ENCODE results near the gene PTP4A1. TPM values are rescaled to one million over a fixed set of nuclear protein-coding genes. Genes with fewer than 3 reads are reported as not detected.

Gene PTP4A1
- total RNA-seq, 1 donor from 2014 or later, result 143 TPM

GRCh38 chr6:63581355-63582013 lies 9.2 kb downstream of the PTP4A1 start:
- H3K4me1 Mint-ChIP-seq (ENCODE audit: low read depth, unreplicated experiment), result peaks cover 5% of the 10 kb centered on the region
- H2AFZ ChIP-seq (ENCODE audit: low read depth, low read length), result no peak overlapping the region
- no peak for FAIRE-seq
- no peaks in the 10 kb centered on the region for H3K9me3 Mint-ChIP-seq (ENCODE audit: unreplicated experiment)
- H3K4me3 Mint-ChIP-seq (ENCODE audit: unreplicated experiment), result no peak overlapping the region
- peaks cover 33% of the 10 kb centered on the region for H3K79me2 ChIP-seq (ENCODE audit: insufficient read depth, low read length)
- H3K27ac ChIP-seq (ENCODE audit: low read depth, low read length), result no peak overlapping the region
- no peak overlapping the region for H3K27ac Mint-ChIP-seq (ENCODE audit: unreplicated experiment)
- TF ChIP-seq, protein P1, sequence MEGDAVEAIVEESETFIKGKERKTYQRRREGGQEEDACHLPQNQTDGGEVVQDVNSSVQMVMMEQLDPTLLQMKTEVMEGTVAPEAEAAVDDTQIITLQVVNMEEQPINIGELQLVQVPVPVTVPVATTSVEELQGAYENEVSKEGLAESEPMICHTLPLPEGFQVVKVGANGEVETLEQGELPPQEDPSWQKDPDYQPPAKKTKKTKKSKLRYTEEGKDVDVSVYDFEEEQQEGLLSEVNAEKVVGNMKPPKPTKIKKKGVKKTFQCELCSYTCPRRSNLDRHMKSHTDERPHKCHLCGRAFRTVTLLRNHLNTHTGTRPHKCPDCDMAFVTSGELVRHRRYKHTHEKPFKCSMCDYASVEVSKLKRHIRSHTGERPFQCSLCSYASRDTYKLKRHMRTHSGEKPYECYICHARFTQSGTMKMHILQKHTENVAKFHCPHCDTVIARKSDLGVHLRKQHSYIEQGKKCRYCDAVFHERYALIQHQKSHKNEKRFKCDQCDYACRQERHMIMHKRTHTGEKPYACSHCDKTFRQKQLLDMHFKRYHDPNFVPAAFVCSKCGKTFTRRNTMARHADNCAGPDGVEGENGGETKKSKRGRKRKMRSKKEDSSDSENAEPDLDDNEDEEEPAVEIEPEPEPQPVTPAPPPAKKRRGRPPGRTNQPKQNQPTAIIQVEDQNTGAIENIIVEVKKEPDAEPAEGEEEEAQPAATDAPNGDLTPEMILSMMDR (IDR thresholded peaks at IDR 0.05; ENCODE audit: insufficient read depth, low read depth, low read length), result no peak
- no peak for TF ChIP-seq EZH2 (IDR thresholded peaks at IDR 0.05; ENCODE audit: insufficient read depth, low read length)
- H3K36me3 Mint-ChIP-seq (ENCODE audit: low read depth, unreplicated experiment), result peaks cover 19% of the 10 kb centered on the region
- H4K20me1 ChIP-seq (ENCODE audit: insufficient read depth, low read length), result peaks cover 37% of the 10 kb centered on the region
- no peak overlapping the region for H3K4me2 ChIP-seq (ENCODE audit: low read length)
- no peaks in the 10 kb centered on the region for H3K27me3 Mint-ChIP-seq (ENCODE audit: low read depth, unreplicated experiment)
- H3K4me1 ChIP-seq (ENCODE audit: insufficient read depth, low read length), result no peaks in the 10 kb centered on the region
- no peaks in the 10 kb centered on the region for H3K27me3 ChIP-seq (ENCODE audit: insufficient read depth, low read length)
- no peak overlapping the region for H3K4me3 ChIP-seq (ENCODE audit: insufficient read depth, low read depth, low read length)
- H3K9ac ChIP-seq (ENCODE audit: low read length), result no peak overlapping the region
- peaks cover 51% of the 10 kb centered on the region for H3K36me3 ChIP-seq (ENCODE audit: insufficient read depth, low read length)
- DNase-seq (ENCODE audit: low read depth), result no peak
- H3K9me3 ChIP-seq (ENCODE audit: insufficient read depth, low read depth, low read length), result no peaks in the 10 kb centered on the region

DNA sequence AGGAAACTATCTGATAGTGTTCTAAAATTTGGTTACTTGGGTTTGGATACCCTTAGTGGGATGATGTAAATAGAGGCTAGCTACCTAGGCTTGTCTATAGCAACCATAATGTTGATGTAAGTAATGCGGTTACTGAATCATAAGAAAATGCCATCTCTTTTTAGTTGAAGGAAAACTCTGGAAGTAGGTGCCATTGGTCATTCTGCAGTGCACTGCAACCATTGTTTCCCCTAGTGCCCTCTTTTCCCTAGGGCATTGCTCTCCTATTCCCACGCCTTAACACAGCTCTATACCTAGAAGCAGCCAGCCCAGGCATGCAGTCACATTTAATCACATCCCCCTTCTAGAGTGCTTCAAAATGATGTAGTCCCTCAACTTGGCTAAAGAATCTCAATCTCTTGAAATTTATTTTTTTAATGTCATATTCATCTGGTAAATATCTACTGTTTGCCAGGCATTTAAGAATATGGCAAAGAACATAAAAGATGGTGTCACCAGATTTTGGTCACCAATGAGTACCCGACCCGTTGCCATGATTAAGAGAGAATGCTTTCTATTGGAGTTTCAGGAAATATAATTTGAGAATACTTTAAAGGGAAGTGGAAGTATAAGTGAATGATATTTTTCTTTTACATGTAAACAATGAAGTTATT lies 10.4 kb downstream of the PTP4A1 start:
- Mint-ChIP-seq H3K27ac (ENCODE audit: unreplicated experiment) (no peak overlapping the region), H3K4me3 (ENCODE audit: unreplicated experiment) (no peak overlapping the region), H3K9me3 (ENCODE audit: unreplicated experiment) (no peaks in the 10 kb centered on the region), H3K36me3 (ENCODE audit: low read depth, unreplicated experiment) (peaks cover 14% of the 10 kb centered on the region), H3K4me1 (ENCODE audit: low read depth, unreplicated experiment) (peaks cover 1% of the 10 kb centered on the region), H3K27me3 (ENCODE audit: low read depth, unreplicated experiment) (no peaks in the 10 kb centered on the region)
- Histone ChIP-seq H3K4me2 (ENCODE audit: low read length) (no peak overlapping the region), H3K4me1 (ENCODE audit: insufficient read depth, low read length) (no peaks in the 10 kb centered on the region), H3K9me3 (ENCODE audit: insufficient read depth, low read depth, low read length) (no peaks in the 10 kb centered on the region), H3K4me3 (ENCODE audit: insufficient read depth, low read depth, low read length) (no peak overlapping the region), H4K20me1 (ENCODE audit: insufficient read depth, low read length) (peaks cover 27% of the 10 kb centered on the region), H3K27me3 (ENCODE audit: insufficient read depth, low read length) (no peaks in the 10 kb centered on the region), H3K27ac (ENCODE audit: low read depth, low read length) (no peak overlapping the region), H3K79me2 (ENCODE audit: insufficient read depth, low read length) (peaks cover 22% of the 10 kb centered on the region), H3K36me3 (ENCODE audit: insufficient read depth, low read length) (peaks cover 42% of the 10 kb centered on the region), H3K9ac (ENCODE audit: low read length) (no peak overlapping the region), H2AFZ (ENCODE audit: low read depth, low read length) (no peak overlapping the region)
- no peak for DNase-seq (ENCODE audit: low read depth)
- FAIRE-seq, result no peak
- TF ChIP-seq EZH2 (IDR thresholded peaks at IDR 0.05; ENCODE audit: insufficient read depth, low read length), result no peak
- TF ChIP-seq, protein P1 (IDR thresholded peaks at IDR 0.05; ENCODE audit: insufficient read depth, low read depth, low read length), result no peak

DNA sequence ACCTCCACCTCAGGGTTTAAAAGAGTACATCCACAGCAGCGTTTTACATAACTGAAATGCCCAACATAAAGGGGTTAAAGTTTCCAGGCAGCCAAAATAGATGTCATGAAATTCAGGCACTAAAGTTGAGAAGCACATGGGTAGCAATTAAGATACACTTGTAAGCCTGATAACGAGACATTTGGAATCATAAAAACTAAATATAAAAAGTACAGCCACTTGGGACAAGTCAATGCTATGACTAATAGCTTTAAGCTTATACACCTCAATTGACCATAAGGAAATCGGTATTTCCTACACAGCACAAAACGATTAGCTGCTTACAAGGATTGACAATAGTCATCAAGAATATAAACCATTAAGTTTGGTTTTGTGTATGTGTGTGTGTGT lies 11.8 kb downstream of the PTP4A1 start:
- Mint-ChIP-seq H3K36me3 (ENCODE audit: low read depth, unreplicated experiment) (peaks cover 13% of the 10 kb centered on the region), H3K4me1 (ENCODE audit: low read depth, unreplicated experiment) (peaks cover 1% of the 10 kb centered on the region), H3K27me3 (ENCODE audit: low read depth, unreplicated experiment) (no peaks in the 10 kb centered on the region), H3K4me3 (ENCODE audit: unreplicated experiment) (no peak overlapping the region), H3K27ac (ENCODE audit: unreplicated experiment) (no peak overlapping the region), H3K9me3 (ENCODE audit: unreplicated experiment) (no peaks in the 10 kb centered on the region)
- no peak overlapping the region for H3K4me3 ChIP-seq (ENCODE audit: insufficient read depth, low read depth, low read length)
- DNase-seq (ENCODE audit: low read depth), result no peak
- H3K9ac ChIP-seq (ENCODE audit: low read length), result no peak overlapping the region
- no peak for TF ChIP-seq EZH2 (IDR thresholded peaks at IDR 0.05; ENCODE audit: insufficient read depth, low read length)
- TF ChIP-seq, protein P1 (IDR thresholded peaks at IDR 0.05; ENCODE audit: insufficient read depth, low read depth, low read length), result no peak
- H3K4me1 ChIP-seq (ENCODE audit: insufficient read depth, low read length), result no peaks in the 10 kb centered on the region
- no peak overlapping the region for H3K4me2 ChIP-seq (ENCODE audit: low read length)
- peaks cover 21% of the 10 kb centered on the region for H4K20me1 ChIP-seq (ENCODE audit: insufficient read depth, low read length)
- H3K36me3 ChIP-seq (ENCODE audit: insufficient read depth, low read length), result peaks cover 30% of the 10 kb centered on the region
- no peak overlapping the region for H2AFZ ChIP-seq (ENCODE audit: low read depth, low read length)
- H3K79me2 ChIP-seq (ENCODE audit: insufficient read depth, low read length), result peaks cover 10% of the 10 kb centered on the region
- FAIRE-seq, result no peak
- H3K27ac ChIP-seq (ENCODE audit: low read depth, low read length), result no peak overlapping the region
- no peaks in the 10 kb centered on the region for H3K9me3 ChIP-seq (ENCODE audit: insufficient read depth, low read depth, low read length)
- H3K27me3 ChIP-seq (ENCODE audit: insufficient read depth, low read length), result no peaks in the 10 kb centered on the region
